HCT116 (cell line): ENCODE measurements around the gene POLA2.

Experiments
- CEBPB ChIP-seq: IDR thresholded peaks from 2 replicates; pipeline ENCODE4 v1.6.1; 2012; ENCODE audit warnings: low read depth
- EGR1 ChIP-seq: IDR thresholded peaks from 2 replicates; pipeline ENCODE4 v1.6.1; 2012; ENCODE audit warnings: low read depth
- ELF1 ChIP-seq: IDR thresholded peaks from 2 replicates; pipeline ENCODE4 v1.6.1; 2012; ENCODE audit warnings: low read depth, borderline replicate concordance
- EZH2 ChIP-seq: fragments of 200-600 bp; sonication (generic); IDR thresholded peaks from 2 replicates; pipeline ENCODE4 v1.6.1; 2017; ENCODE audit warnings: antibody characterized with exemption, mixed run types
- FOSL1 ChIP-seq: IDR thresholded peaks from 2 replicates; pipeline ENCODE4 v1.6.1; 2012; ENCODE audit warnings: low read depth
- POLR2A ChIP-seq: IDR thresholded peaks from 2 replicates; pipeline ENCODE4 v1.7.0; 2011; ENCODE audit warnings: borderline replicate concordance; ENCODE audit not compliant: insufficient read depth, insufficient read length; ENCODE audit errors: extremely low read depth
- POLR2AphosphoS5 ChIP-seq: IDR thresholded peaks from 2 replicates; pipeline ENCODE4 v1.6.1; 2011; ENCODE audit warnings: mild to moderate bottlenecking, low read depth, low read length, moderate library complexity
- SIN3A ChIP-seq: IDR thresholded peaks from 2 replicates; pipeline ENCODE4 v1.6.1; 2012; ENCODE audit warnings: low read depth
- YY1 ChIP-seq: IDR thresholded peaks from 2 replicates; pipeline ENCODE4 v1.6.1; 2011; ENCODE audit warnings: low read length, low read depth, moderate library complexity, mild to moderate bottlenecking; ENCODE audit not compliant: insufficient replicate concordance; ENCODE audit errors: extremely low read depth
- ZNF274 ChIP-seq: fragments of 200-500 bp; sonication (Bioruptor generic); IDR thresholded peaks from 2 replicates; pipeline ENCODE4 v1.6.1; 2014; ENCODE audit warnings: mild to moderate bottlenecking, low read depth, low read length, inconsistent platforms
- TF ChIP-seq, protein P1 (sequence below), 3 experiments: fragments of 200-600 bp in 1 of 3; sonication (generic) in 1 of 3; IDR thresholded peaks in 2 of 3; conservative IDR thresholded peaks in 1 of 3; 2 replicates each; pipeline ENCODE4 v1.5.1; 2012 to 2017; ENCODE audit warnings: low read depth in 2 of 3, low read length in 2 of 3, antibody characterized with exemption in 1 of 3, borderline replicate concordance in 1 of 3, control low read depth in 1 of 3, mild to moderate bottlenecking in 1 of 3, mixed read lengths in 1 of 3, mixed run types in 1 of 3, moderate library complexity in 1 of 3; ENCODE audit not compliant: insufficient read depth in 1 of 3
- TF ChIP-seq, protein P2 (sequence below): IDR thresholded peaks from 2 replicates; pipeline ENCODE4 v1.6.1; 2012; ENCODE audit warnings: low read depth
- TF ChIP-seq, protein P3 (sequence below): IDR thresholded peaks from 2 replicates; pipeline ENCODE4 v1.6.1; 2012
- TF ChIP-seq, protein P4 (sequence below): IDR thresholded peaks from 2 replicates; pipeline ENCODE4 v1.6.1; 2011; ENCODE audit warnings: mild to moderate bottlenecking, low read length, moderate library complexity; ENCODE audit not compliant: insufficient replicate concordance; ENCODE audit errors: extremely low read depth

DNA sequence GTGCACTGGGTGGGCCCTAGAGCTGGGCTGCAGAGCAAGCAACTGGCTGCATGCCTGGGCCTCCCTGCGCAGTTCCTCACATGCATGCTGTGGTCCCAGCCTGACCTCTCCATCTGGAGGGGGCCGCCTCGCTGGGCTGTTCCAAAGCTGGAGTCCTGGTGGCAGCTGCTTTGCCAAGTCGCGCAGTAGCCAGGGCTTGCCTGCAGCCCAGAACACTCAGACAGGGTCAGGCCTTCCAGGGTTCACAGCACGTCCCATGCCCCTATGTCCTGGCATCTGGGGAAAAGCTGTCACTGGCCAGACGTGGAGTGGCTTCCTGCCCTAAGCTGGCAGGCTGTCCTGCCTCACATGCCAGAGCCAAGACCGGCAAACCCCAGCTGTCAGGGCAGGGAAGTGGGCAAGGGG lies 36.4 kb downstream of the POLA2 start:
- TF ChIP-seq POLR2A: no peak
- TF ChIP-seq, protein P1, sequence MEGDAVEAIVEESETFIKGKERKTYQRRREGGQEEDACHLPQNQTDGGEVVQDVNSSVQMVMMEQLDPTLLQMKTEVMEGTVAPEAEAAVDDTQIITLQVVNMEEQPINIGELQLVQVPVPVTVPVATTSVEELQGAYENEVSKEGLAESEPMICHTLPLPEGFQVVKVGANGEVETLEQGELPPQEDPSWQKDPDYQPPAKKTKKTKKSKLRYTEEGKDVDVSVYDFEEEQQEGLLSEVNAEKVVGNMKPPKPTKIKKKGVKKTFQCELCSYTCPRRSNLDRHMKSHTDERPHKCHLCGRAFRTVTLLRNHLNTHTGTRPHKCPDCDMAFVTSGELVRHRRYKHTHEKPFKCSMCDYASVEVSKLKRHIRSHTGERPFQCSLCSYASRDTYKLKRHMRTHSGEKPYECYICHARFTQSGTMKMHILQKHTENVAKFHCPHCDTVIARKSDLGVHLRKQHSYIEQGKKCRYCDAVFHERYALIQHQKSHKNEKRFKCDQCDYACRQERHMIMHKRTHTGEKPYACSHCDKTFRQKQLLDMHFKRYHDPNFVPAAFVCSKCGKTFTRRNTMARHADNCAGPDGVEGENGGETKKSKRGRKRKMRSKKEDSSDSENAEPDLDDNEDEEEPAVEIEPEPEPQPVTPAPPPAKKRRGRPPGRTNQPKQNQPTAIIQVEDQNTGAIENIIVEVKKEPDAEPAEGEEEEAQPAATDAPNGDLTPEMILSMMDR (IDR thresholded peaks at IDR 0.05 in 2 of 3, conservative IDR thresholded peaks at IDR 0.05 in 1 of 3; ENCODE audit: borderline replicate concordance in 1 of 3, insufficient read depth in 1 of 3, low read depth in 2 of 3, low read length in 2 of 3): no peak
- no peak for TF ChIP-seq CEBPB
- TF ChIP-seq ZNF274: no peak
- no peak for TF ChIP-seq ELF1
- TF ChIP-seq, protein P2, sequence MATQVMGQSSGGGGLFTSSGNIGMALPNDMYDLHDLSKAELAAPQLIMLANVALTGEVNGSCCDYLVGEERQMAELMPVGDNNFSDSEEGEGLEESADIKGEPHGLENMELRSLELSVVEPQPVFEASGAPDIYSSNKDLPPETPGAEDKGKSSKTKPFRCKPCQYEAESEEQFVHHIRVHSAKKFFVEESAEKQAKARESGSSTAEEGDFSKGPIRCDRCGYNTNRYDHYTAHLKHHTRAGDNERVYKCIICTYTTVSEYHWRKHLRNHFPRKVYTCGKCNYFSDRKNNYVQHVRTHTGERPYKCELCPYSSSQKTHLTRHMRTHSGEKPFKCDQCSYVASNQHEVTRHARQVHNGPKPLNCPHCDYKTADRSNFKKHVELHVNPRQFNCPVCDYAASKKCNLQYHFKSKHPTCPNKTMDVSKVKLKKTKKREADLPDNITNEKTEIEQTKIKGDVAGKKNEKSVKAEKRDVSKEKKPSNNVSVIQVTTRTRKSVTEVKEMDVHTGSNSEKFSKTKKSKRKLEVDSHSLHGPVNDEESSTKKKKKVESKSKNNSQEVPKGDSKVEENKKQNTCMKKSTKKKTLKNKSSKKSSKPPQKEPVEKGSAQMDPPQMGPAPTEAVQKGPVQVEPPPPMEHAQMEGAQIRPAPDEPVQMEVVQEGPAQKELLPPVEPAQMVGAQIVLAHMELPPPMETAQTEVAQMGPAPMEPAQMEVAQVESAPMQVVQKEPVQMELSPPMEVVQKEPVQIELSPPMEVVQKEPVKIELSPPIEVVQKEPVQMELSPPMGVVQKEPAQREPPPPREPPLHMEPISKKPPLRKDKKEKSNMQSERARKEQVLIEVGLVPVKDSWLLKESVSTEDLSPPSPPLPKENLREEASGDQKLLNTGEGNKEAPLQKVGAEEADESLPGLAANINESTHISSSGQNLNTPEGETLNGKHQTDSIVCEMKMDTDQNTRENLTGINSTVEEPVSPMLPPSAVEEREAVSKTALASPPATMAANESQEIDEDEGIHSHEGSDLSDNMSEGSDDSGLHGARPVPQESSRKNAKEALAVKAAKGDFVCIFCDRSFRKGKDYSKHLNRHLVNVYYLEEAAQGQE: no peak
- no peak for TF ChIP-seq YY1
- TF ChIP-seq POLR2AphosphoS5: no peak
- TF ChIP-seq, protein P3, sequence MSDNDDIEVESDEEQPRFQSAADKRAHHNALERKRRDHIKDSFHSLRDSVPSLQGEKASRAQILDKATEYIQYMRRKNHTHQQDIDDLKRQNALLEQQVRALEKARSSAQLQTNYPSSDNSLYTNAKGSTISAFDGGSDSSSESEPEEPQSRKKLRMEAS: no peak
- no peak for TF ChIP-seq EZH2
- no peak for TF ChIP-seq SIN3A
- TF ChIP-seq FOSL1: no peak
- TF ChIP-seq, protein P4, sequence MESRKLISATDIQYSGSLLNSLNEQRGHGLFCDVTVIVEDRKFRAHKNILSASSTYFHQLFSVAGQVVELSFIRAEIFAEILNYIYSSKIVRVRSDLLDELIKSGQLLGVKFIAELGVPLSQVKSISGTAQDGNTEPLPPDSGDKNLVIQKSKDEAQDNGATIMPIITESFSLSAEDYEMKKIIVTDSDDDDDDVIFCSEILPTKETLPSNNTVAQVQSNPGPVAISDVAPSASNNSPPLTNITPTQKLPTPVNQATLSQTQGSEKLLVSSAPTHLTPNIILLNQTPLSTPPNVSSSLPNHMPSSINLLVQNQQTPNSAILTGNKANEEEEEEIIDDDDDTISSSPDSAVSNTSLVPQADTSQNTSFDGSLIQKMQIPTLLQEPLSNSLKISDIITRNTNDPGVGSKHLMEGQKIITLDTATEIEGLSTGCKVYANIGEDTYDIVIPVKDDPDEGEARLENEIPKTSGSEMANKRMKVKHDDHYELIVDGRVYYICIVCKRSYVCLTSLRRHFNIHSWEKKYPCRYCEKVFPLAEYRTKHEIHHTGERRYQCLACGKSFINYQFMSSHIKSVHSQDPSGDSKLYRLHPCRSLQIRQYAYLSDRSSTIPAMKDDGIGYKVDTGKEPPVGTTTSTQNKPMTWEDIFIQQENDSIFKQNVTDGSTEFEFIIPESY: no peak
- no peak for TF ChIP-seq EGR1
